RPMI7951 (cell line): ENCODE results near the gene MAGEF1. TPM values are rescaled to one million over a fixed set of nuclear protein-coding genes. Genes with fewer than 3 reads are reported as not detected.
A peak's percentile ranks its signal among the peaks of the same experiment; 100 is the strongest.

Source experiments
- DNase-seq: peaks from one replicate; pipeline ENCODE4 v3.0.0-alpha.2; 2012; ENCODE audit warnings: low read depth
- total RNA-seq: library from RNA; depleted of rRNA; stranded (reverse); fragments of >200 nt; shearing (Covaris generic); gene quantifications from 2 replicates; pipeline ENCODE4 v1.2.3, GENCODE V29; 2014; rRNA removed

MAGEF1 gene
- total RNA-seq, 1 experiment from 2014 or later, result 26.6 TPM

- no peak for DNase-seq
Observed at GRCh38 chr3:184670091-184670602, 41.7 kb downstream of the MAGEF1 start.

GRCh38 chr3:184669578-184669977 lies 42.3 kb downstream of the MAGEF1 start:
- no peak for DNase-seq

DNA sequence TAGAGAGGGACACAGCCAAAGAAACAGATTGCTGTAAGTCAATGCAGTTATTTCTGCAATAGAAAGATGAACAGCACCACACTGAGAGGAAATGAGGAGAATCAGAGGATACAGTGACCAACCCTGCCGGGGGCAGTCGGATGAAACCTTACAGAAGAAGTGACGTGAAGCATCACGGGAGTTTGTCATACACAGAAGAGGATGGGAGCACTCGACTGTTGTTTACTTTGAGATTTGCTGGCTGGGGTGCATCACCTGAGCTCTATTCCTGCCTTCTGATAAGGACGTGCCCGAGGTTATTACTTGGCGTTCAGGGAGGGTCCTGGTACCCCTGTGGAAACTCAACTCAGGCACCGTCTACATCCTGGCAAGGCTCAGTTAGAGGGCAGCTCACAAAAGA lies 45.4 kb downstream of the MAGEF1 start:
- no peak for DNase-seq

DNA sequence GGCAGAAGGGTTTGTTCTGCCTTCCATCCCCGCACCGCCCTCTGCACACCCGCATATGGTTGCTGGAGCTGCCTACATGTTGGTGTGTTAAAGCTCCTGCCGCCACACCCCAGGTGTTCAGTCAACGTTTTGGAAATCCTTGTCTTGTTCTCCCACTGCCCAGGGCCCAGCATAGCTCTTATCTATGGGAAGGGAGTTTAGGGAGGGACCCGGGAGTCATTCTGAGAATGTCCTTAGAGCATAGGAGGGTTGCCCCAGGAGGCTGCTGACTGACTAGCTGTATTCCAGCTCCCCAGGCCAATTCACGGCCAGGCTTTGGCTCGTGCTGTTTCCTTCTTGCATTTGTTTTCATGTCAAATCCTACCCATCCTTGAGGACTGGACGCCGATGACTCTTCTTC lies 46.8 kb downstream of the MAGEF1 start:
- DNase-seq, result no peak

- peak; percentile 48 for DNase-seq
Observed at GRCh38 chr3:184663756-184664155, 48.1 kb downstream of the MAGEF1 start.

- no peak for DNase-seq
Observed at GRCh38 chr3:184663356-184663755, 48.5 kb downstream of the MAGEF1 start.

DNA sequence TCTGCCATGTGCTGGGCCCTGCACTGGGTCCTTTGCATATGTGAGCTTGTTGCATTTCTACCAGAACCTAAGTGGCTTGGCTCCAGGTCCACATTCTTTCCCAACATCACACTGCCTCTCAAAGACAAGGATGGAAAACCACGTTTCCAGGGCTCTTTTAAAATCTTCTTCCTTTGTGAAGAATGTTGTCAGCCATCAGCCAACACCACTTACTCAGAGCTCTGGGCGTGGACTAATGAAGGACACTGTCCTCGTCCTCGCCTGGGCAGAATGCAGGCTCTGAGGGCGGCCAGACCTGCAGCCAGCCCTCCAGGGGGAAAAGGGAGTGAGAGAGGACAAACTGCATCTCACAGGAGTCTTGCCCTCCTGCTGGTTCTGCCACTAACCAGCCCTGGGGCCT lies 49.7 kb downstream of the MAGEF1 start:
- no peak for DNase-seq

- no peak for DNase-seq
Observed at GRCh38 chr3:184660931-184661330, 50.9 kb downstream of the MAGEF1 start.

Other genes with a start within 250 kb of the MAGEF1 start
- gene EPHB3, start 150.3 kb downstream of the MAGEF1 start, total RNA-seq, result 4.0 and 5.5 TPM in 2 replicates
- 22.0 and 30.8 TPM in 2 replicates for gene VPS8, start 100.1 kb upstream of the MAGEF1 start, total RNA-seq